ENCODE results near the gene MYO6.

Gene MYO6

GRCh38 chr6:75926293-75927168, 177.5 kb downstream of the MYO6 start:
- DNase-seq (ENCODE audit: low read depth): no peak
- no peak for TF ChIP-seq CTCF (conservative IDR thresholded peaks at IDR 0.05; ENCODE audit: low read depth, low read length)
- H3K4me3 ChIP-seq (ENCODE audit: low read length): no peak overlapping the region

- DNase-seq (ENCODE audit: low read depth): no peak
- no peak for TF ChIP-seq CTCF (conservative IDR thresholded peaks at IDR 0.05; ENCODE audit: low read depth, low read length)
- H3K4me3 ChIP-seq (ENCODE audit: low read length): no peak overlapping the region
Measured at GRCh38 chr6:75931011-75931680, 182.1 kb downstream of the MYO6 start.

- TF ChIP-seq CTCF (conservative IDR thresholded peaks at IDR 0.05; ENCODE audit: low read depth, low read length): peak; percentile 87
- no peak overlapping the region for H3K4me3 ChIP-seq (ENCODE audit: low read length)
- no peak for DNase-seq (ENCODE audit: low read depth)
Measured at GRCh38 chr6:75932067-75932466, 183.0 kb downstream of the MYO6 start.

- no peak for TF ChIP-seq CTCF (conservative IDR thresholded peaks at IDR 0.05; ENCODE audit: low read depth, low read length)
- no peak overlapping the region for H3K4me3 ChIP-seq (ENCODE audit: low read length)
Measured at GRCh38 chr6:75933387-75933975, 184.4 kb downstream of the MYO6 start.

GRCh38 chr6:75934643-75935472, 185.8 kb downstream of the MYO6 start:
- TF ChIP-seq CTCF (conservative IDR thresholded peaks at IDR 0.05; ENCODE audit: low read depth, low read length): peak; percentile 79
- peak overlapping the region; percentile 53 for H3K4me3 ChIP-seq (ENCODE audit: low read length)
- DNase-seq (ENCODE audit: low read depth): peak; percentile 25

More at GRCh38 chr6:75933387-75933975, 184.4 kb downstream of the MYO6 start:
- no peak for DNase-seq (ENCODE audit: low read depth)

GRCh38 chr6:75935473-75935793, 186.4 kb downstream of the MYO6 start:
- TF ChIP-seq CTCF (conservative IDR thresholded peaks at IDR 0.05; ENCODE audit: low read depth, low read length): no peak
- H3K4me3 ChIP-seq (ENCODE audit: low read length): peak overlapping the region; percentile 53

More at GRCh38 chr6:75935473-75935793, 186.4 kb downstream of the MYO6 start:
- DNase-seq (ENCODE audit: low read depth): no peak
